ENCODE results near the gene SCLY.

DNA sequence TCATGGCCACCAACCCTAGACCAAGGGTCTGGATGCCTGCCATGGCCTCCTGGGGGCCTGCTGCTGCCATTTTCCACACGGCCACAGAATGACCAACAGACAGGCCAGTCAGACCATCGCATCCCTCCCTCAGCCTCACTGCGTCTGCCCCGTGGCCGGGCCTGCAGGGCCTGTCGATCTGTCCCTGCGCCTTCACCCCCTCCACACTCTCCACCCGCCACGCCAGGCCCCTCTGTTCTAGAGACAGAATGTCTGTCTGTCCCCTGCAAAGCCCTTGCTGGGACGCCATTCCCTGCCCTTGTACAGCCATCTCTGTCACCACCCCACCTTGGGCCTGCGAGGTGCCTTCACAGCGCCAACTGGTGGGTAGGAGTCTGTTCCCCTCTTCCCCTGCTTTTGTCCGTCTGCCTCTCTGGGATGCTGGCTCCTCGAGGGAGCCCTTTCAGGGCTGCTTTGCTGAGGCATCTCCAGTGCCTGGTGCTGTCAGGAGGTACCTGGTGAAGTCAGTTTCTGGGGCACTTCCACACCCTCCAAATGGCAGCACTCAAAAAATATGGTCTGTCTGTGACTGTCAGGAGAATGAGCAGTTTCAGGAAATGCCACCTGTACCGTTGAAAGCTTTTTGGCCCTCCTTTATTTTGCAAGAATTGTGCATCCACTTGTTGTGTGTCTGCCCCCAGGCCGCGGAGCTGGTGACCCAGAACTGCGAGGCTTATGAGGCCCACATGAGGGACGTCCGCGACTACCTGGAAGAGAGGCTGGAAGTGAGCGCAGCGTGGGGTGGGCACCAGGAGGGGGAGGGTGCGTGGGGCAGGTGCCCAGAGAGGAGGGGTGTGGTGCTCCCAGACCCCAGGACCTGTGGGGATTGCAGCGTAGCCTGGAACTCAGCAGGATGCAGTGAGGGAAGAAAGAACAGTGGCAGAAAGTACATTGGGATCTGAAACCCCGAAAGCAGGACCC lies 32.7 kb downstream of the SCLY start:
- TF ChIP-seq, protein P1, sequence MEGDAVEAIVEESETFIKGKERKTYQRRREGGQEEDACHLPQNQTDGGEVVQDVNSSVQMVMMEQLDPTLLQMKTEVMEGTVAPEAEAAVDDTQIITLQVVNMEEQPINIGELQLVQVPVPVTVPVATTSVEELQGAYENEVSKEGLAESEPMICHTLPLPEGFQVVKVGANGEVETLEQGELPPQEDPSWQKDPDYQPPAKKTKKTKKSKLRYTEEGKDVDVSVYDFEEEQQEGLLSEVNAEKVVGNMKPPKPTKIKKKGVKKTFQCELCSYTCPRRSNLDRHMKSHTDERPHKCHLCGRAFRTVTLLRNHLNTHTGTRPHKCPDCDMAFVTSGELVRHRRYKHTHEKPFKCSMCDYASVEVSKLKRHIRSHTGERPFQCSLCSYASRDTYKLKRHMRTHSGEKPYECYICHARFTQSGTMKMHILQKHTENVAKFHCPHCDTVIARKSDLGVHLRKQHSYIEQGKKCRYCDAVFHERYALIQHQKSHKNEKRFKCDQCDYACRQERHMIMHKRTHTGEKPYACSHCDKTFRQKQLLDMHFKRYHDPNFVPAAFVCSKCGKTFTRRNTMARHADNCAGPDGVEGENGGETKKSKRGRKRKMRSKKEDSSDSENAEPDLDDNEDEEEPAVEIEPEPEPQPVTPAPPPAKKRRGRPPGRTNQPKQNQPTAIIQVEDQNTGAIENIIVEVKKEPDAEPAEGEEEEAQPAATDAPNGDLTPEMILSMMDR (IDR thresholded peaks at IDR 0.05) = no peak
- no peak for TF ChIP-seq EP300 (IDR thresholded peaks at IDR 0.05)
